Left lobe of liver (tissue), 2 donors: ENCODE measurements around the gene GALNT12. TPM values are rescaled to one million over a fixed set of nuclear protein-coding genes. Genes with fewer than 3 reads are reported as not detected.

ENCODE experiments used
- ATAC-seq: fragments of 200-7000 bp; cut with Tn5 transposase; one replicate; pipeline ENCODE4 v1.9.1; 2020; ENCODE audit warnings: mild to moderate bottlenecking, moderate library complexity
- DNase-seq: peaks from one replicate; pipeline ENCODE4 v3.0.0-alpha.2; 2020; ENCODE audit warnings: low spot score
- total RNA-seq: library from RNA; stranded (reverse); gene quantifications from one replicate; pipeline ENCODE4 v1.2.1, GENCODE V29; 2021
- donor health status: DM: no; HTN: no; CAD: no; lungs with moderate emphysema.
- donor health status: DM: no; HTN: yes; CAD: no.

GALNT12 gene
- total RNA-seq, 1 donor from 2014 or later = 0.35 TPM

DNA sequence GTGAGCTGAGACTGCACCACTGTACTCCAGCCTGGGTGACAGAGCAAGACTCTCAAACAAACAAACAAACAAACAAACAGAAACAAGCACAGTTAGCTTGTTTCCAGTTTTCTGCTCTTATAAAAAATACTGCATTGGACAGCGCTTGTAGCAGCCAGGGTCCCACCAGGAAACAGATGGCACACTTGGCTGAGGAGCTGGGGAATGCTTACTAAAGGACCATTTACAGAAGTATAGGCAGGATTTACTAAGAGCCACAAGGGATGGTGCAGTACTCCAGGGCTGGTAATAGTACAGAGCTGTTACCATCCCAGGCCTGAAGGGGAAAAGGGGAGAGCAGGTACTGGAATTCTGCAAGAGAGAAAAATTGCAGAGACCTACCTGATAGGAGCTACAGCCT is 5.9 kb upstream of the GALNT12 start:
- DNase-seq (no peak), ATAC-seq (no peak)

DNA sequence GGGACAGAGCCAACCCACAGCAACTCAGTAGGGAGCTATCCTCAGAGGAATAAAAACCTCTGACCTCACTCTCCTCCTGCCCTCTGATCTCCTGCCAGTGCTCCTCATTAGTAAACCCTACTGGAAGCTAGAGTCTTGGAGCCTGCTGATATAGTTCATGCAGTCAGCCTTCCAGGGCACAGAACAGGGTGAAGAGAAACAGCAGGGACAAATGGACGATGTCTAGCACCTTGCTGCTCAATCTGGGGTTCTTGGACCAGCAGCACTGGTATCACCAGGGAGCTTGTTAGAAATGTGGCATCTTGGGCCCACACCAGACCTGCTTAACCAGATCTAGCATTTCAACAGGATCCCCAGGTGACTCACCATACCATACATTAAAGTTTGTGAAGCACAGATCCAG is 5.5 kb upstream of the GALNT12 start:
- DNase-seq = no peak

DNA sequence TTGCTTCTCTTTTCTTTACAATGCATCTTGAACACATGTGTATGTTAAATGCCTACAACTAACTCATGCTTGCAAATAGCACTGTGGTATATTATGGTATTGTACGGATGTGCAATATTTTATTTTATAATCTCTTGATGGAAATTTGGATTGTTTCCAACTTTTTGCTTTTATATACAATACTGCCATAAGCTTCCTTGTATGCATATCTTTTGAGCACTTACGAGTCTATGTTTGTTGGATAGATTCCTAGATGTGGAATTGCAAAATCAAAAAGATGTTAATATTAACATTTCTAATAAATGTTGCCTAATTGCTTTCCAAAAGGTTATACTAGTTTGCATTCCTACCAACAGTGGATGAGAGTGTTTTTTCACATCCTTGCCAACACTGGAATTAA is 3.4 kb upstream of the GALNT12 start:
- DNase-seq = no peak

More for the DNA sequence above, 5.5 kb upstream of the GALNT12 start:
- no peak for ATAC-seq

DNA sequence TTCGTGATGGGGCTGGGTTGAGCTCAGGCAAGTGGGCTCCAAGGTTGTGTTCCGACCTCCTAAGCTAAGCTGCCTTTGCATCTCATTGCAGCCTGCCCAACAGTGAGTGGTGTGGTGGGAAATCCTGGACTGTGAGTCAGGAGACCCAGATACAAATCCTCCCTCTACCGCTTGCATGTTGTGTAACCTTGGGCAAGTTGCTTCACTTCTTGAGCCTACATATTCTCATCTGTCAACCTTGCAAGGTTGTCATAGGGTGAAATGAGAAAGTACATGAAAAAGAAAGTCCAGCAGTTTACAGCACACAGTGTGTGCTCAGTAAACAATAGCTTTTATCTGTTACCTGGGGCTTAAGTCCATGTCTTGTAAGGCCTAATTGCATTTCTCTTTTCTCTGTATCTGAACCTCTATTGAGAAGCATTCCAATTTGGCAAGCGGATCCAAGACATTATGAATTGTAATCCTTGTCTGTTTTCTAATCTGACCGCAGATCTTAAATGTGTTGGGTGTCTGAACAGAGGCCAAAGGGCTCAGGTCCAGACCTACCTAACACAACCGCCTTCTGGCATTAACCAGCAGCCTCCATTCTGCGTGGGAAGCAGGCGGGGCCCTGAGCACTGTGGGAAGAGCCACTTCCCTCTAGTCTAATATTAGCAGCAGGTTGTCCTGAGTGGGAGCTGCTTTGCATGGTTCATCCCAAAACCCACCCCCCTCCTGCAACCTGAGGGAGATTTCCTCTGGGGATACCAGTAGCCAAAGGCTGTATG is 1.8 kb upstream of the GALNT12 start:
- DNase-seq = peak; percentile 29

More for the DNA sequence above, 3.4 kb upstream of the GALNT12 start:
- no peak for ATAC-seq

DNA sequence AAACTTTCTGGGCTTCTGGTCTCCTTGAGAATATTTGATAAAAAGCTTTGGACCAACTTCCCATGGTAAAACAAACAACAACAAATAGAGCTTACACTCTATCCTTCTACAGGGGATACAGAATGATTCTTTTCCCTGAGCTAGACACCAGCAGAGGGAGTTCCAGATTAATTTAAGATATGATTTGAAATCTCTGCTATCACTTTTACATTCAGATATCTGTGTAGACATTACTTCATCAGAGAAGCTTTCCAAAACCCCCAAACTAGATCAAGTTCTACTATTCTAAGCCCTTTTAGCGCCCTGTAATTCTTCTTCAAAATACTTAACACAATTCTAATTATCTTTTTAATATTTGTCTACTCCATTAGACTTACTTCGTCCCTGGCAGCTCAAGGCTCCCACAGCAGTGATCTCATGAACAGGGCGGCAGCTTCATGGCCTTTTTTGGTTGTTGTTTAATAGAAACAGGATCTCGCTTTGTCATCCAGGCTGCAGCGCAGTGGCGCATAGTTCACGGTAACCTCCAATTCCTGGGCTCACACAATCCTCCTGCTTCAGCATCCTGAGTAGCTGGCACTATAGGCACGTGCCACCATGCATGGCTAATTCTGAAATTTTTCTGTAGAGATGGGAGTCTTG is 955 bp upstream of the GALNT12 start:
- DNase-seq = no peak
- no peak for ATAC-seq

More for the DNA sequence above, 1.8 kb upstream of the GALNT12 start:
- ATAC-seq = no peak

DNA sequence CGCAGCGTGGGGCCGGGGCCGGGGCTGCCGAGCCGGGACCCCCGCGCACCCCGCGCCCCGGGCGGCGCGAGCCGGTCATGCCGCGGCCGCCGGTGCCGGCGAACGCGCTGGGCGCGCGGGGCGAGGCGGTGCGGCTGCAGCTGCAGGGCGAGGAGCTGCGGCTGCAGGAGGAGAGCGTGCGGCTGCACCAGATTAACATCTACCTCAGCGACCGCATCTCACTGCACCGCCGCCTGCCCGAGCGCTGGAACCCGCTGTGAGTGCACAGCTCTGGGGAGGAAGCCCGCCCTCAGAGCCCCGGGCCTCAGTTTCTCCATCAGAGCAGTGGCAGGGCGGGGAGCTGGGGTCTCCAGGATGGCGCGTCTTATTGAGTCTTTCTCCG is 335 bp downstream of the GALNT12 start:
- DNase-seq (no peak), ATAC-seq (peak; percentile 43)

DNA sequence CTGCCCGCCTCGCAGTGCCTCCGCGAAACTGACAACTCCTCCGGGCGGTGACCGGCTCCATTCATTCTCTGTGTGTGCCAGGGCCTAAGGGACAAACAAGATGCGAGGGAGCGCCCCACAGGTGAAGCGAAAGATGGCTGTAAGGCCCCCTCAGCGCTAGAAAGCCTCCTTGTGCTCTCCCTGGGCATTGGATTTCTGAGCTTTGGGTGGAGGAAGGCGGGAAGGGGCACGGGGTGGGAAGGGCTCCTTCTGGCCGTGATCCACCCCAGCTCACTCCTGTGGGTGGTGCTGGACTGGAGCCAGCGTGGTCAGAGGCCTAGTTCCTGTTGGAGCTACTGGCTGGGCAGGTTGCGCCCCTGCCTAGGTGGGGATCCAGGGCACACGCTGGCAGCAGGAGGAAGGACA is 943 bp downstream of the GALNT12 start:
- DNase-seq = no peak
- no peak for ATAC-seq

DNA sequence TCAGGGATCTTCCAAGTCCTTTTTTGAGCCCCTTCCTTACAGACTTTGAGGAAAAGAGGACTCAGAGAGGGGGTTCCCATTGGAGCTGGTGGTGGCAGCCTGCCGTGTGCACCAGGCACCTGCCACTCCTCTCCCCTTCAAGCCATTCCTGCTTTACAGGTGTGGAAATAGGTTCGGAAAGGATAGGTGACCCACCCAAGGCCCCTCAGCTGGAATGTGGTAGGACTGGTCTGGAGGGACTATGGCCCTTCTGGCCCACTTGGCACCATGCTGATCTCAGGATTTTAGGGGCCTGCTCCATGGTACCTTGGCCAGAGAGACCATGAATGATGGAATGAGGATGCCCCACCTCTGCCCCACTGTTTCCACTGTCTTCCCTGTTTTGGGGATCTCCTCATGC is 1.4 kb downstream of the GALNT12 start:
- no peak for ATAC-seq
- no peak for DNase-seq

DNA sequence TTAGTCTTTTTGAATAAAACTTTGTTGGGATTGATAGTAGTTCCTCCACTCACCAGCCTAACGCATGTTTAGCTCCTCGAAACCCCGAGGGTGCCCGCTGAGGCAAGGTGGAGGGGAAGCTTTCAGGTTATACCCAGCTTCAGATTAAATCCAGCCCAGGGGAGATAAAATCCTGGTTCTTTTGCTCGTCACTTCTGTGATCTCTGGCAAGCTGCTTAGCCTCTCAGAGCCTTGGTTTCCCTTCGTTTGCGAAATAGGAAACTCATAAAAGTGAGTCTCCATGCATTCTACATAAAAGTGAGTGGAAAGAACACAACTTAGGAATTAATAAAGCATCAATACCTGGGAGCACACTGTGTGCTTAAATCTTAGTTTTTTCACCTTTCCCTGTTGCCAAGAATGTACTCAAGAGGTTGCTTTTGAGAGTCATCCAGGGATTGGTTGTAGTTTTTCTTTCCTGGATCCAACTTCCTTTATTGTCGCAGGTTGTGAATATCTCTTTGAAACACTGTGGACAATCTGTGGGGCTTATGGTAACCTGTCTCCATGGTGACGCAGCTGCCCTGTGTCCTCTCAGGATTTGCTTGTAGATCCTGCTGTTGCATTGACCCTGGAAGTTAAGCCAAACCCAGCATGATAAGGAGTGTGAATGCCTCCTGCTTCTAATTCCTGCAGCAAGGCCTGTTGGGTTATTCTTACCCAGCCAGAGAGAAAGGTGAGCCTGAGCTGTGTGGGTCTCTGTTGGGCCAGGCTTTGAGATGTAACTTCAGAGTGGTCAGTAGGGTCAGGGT is 2.0 kb downstream of the GALNT12 start:
- no peak for DNase-seq
- no peak for ATAC-seq

DNA sequence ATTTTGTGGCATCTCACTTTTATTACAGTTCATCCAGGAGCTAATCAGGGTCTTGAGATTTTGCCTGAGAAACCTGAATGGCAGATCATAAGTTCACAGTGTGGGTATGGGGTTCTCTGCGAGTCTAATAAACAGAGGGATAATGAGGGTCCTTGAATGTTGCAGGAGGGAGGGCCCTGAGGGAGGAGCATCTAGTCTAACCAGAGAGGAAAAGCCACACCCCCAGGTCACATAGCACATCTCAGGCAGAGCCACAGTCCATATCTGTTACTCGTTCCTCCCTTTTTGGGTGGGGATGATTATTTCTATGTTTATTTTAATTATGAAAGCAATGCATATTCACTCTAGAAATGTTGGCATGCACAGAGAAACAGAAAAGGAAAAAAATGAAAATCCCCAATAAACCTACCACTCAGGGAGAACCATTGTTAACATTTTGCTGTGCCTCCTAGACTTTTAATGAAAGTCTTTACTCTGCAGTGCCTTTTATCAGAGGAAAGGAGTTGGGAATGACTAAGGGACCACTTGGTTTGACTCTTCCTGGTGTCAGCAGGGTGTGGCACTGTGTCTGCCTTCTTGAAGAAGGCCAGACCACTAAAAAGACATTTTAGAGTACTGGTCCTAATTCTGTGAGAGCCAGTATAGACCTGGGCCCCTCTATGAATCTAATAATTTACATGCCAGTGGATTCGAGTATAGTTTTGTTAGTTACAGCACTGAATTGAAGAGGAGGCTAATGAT is 2.8 kb downstream of the GALNT12 start:
- DNase-seq (no peak), ATAC-seq (no peak)

DNA sequence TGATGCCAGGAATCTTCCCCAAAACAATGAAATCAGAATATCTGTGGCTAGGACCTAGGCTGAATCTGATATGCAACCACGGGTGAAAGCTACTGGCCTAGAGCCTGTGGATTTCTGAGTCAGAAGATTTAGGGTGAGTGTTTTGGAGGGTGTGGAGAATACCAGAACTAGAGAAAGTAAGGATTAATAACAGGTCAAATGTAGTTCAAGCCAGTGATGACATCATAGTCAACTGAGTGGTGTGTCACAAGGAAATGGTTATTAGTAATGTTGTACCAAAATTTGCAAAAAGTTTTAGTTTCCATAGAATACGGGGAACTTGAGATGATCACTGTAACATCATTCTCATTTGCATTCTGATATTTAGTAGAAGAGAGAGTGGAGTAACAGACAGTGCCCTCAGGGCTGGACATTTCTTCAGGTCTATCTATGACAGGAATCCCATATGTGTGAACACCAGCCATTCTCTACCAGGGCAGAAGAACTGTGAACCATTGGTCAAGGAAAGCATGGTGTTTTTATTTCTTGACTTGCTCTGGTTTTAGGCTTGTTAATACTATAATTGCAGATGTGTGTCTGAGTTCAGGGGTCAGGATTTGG is 3.7 kb downstream of the GALNT12 start:
- DNase-seq = no peak
- no peak for ATAC-seq

DNA sequence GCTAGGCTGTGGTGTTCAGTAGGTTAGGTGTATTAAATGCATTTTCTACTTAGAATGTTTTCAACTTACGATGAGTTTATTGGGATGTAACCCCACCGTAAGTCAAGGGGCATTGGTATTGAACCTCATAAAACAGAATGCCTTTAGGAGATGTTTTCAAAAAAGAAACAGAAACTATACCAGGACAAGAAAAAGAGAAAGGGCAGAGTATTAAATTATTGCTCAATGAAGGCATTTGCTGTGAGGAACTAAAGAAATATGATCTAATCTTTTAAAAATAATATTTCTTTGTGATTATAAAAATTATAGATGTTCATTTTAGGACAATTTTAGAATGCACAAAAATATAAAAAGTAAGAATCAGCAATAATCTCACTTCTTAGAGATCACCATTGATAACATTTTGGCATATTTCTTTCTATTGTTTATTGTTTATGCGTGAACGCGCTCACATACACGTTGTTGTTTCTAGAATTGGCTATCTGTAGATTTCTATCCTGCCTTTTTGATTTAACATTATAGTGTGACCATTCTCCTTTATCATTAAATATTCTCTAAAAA is 8.0 kb downstream of the GALNT12 start:
- DNase-seq = no peak

DNA sequence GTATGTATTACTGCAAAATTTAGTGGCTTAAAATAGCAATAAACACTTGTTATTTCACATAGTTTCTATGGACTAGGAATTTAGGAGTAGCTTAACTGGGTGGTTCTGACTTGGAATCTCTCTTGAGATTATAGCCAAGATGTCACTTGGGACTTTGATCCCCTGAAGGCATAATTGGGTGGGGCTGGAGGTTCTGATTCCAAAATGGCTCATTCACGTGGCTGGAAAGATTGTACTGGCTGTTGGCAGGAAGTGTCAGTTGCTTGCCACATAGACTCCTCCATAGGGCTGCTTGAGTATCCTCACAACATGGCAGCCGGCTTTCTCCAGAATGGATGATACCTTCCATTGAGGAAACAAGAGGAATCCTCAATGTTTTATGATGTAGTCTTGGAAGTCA is 11.3 kb downstream of the GALNT12 start:
- ATAC-seq = no peak

More for the DNA sequence above, 8.0 kb downstream of the GALNT12 start:
- no peak for ATAC-seq

DNA sequence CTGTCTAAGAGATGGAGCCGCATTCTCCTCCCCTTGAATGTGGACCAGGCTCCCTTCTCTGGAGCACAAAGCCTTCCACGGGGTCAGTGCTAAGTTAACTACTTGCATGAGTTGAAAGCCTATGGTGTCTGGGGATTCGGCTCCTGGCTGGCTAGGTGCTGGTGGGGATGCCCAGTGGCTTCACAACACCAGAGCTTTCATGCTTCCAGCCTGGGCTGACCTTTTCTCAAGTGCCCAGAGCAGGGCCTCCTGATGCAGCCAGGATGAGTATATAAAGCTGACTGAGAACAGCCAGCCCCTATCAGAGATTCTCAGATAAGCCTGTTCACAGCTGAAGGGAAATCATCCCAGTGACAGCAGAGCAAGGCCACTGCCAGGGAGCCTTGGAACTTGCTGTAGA is 11.8 kb downstream of the GALNT12 start:
- DNase-seq (no peak), ATAC-seq (no peak)

More for the DNA sequence above, 11.3 kb downstream of the GALNT12 start:
- no peak for DNase-seq

DNA sequence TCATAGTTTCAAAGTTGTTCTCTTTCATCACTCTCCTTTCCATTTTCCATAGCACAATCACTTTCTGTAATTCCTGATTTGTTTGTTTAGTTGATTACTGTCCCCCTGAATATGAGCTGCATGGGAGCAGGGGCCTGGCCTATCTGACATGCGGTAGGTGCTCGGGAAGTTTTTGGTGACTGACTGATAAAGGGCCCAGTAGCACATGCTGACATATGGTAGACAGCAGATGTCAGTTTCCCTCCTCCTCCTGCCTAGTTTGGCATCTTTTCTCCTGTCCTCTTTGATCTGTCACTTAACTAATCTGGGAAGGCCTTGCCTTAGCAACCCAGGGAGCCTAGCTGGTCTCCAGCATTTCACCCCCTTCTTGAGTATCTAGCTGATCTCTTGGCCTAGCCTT is 14.4 kb downstream of the GALNT12 start:
- ATAC-seq (no peak), DNase-seq (no peak)

DNA sequence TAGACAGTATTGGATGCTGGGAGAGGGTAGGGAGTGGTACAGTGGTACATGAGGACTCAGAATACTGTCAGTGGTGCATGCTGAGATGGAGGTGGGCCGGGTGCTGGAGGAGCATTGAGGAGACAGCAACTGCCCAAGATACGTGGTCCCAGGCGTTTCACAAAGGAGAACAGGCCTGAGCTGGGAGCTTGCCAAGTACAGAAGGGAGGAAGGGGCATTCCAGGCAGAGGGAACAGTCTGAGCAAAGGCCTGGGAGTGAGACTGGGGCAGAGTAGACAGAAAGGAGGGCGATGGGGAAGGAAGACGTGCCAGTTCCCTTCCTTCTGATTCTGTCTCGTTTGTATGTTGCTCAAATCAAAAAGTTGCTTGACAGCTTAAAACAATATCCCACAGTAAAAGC is 15.2 kb downstream of the GALNT12 start:
- DNase-seq = no peak
- no peak for ATAC-seq

DNA sequence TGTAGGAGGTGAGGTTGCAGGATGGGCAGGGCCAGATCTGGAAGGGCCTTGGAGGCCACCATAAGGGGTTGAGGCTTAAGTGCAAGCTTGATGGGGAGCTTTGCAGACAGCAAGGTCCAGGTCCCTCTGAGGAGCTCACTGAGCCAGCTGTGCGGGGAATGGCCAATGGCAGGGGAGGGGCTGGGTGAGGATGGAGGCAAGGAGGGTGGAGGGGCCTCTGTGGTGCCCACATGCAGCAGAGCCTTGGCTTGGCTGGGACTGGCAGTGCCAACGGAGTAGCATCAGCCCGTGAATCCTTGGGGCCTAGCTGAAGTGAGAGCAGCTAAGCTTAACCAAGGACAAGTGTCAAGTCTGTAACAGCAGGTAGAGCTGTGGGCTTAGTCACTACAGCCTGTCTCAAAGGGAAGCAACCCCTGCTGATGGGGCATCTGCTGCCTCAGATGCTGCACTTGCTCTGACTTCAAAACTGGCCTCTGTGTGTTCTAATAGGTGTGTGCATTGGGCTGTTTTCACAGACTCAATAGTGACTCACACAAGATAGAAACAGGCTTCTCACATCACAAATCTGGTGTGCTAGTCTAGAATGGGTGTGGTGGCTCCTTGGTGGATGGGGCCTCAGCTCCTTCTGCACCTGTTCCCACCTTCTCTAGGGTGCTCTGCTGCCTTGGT is 16.3 kb downstream of the GALNT12 start:
- ATAC-seq = no peak
- DNase-seq = no peak

DNA sequence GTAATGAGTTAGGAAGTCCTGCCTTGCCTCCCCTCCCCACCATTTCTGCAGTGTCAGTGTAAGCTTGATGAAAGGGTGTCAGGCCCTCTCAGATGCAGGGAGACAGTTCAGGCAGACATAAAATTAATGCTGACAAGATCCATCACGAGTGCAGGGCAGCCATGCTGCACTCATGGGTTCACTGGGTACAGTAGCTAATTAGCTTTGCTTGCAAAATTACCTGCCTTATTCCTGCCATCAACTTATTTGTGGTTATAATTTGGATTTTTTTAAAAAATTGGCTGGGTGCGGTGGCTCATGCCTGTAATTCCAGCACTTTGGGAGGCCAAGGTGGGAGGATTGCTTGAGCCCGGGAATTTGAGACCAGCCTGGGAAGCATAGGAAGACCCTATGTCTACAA is 17.9 kb downstream of the GALNT12 start:
- DNase-seq = no peak
- no peak for ATAC-seq

DNA sequence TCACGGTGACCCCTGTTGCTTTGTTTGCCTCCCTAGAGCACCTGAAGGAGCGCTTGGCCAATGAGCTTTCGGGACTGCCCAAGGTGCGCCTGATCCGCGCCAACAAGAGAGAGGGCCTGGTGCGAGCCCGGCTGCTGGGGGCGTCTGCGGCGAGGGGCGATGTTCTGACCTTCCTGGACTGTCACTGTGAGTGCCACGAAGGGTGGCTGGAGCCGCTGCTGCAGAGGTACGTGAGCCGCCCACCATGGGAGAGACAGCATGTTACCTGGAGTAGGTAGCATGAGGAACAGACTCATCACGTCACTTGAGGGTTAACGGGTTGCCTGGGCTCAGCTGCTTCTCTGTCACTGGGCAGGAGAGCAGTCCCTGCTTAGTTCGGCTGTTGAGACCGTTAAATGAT is 19.2 kb downstream of the GALNT12 start:
- no peak for ATAC-seq
- no peak for DNase-seq

DNA sequence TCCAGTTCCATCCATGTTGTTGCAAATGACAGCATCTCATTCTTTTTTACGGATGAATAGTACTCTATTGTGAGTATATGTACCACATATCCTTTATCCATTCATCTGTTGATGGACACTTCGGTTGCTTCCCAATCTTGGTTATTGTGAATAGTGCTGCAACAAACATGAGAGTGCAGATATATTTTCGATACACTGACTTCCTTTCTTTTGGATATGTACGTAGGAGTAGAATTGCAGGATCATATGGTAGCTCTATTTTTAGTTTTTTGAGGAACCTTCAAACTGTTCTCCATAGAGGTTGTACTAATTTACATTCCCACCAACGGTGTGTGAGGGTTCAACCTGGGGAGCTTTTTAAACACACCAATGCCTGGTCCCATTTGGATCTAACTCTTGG is 22.3 kb downstream of the GALNT12 start:
- DNase-seq (no peak), ATAC-seq (no peak)
